NCI-H524 treated with DMSO at 0.1 percent for 48 hours (cell line): ENCODE data around the gene ARHGAP10.

Experiments used
- DNase-seq: peaks from one replicate; lab custom pipeline; 2025; lab: John Stamatoyannopoulos, UW

Gene ARHGAP10

GRCh38 chr4:147732518-147733235, 789 bp downstream of the ARHGAP10 start:
- no peak for DNase-seq

DNA sequence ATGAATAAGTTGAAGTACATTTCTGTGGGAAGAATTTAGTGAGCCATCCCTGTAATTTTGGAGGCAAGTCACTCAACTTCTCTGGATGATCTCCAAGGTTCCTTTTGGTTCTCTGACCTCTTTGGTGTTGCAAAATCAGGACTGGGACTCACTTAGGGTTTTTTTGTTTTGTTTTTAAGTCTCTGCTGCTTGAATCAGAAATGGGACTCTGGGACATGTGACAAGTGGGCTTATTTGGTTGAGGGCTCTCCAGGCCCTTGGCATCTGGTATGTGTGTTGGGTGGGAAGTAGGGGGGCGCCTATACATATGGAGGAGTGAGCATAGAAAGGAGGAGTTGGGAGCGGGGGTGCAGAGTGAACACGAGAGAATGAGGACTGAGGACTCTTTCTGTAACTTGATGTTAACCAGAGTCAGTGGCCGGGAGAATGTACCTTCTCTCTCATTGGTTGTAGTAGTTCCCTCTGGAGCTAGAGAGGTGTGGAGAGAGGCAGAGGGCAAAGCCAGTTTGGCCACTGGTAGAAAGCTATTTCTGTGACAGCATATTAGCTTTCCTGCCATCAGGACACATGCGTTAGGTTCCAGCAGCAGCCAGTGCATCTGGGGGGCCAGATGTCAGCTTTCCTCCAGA, 1.9 kb downstream of the ARHGAP10 start:
- peak; percentile 61 for DNase-seq

DNA sequence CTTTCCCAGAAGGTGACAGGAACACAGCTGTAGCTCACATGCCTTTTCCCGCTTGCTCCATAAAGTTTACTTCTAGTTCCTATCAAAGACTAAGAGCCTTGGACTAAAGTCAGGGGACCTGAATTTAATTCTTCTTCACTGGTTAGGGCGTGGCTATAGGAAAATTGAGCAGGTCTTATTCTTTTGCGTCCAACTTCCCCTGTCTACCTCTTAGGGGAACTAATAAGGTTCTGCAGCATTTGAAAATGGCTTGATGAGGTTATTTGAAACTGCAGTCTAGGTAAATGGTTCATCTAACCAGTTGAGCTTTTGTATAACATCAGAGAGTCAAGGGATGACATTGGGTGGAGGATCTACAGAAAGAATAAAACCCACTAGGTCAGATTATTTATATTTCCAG, 2.6 kb downstream of the ARHGAP10 start:
- DNase-seq = no peak

- no peak for DNase-seq
These were observed 3.8 kb downstream of the ARHGAP10 start for GRCh38 chr4:147735413-147736301.

GRCh38 chr4:147736458-147736857, 4.6 kb downstream of the ARHGAP10 start:
- DNase-seq = no peak

GRCh38 chr4:147737623-147738022, 5.7 kb downstream of the ARHGAP10 start:
- DNase-seq = no peak

- no peak for DNase-seq
These were observed 7.4 kb downstream of the ARHGAP10 start for GRCh38 chr4:147739239-147739823.

DNA sequence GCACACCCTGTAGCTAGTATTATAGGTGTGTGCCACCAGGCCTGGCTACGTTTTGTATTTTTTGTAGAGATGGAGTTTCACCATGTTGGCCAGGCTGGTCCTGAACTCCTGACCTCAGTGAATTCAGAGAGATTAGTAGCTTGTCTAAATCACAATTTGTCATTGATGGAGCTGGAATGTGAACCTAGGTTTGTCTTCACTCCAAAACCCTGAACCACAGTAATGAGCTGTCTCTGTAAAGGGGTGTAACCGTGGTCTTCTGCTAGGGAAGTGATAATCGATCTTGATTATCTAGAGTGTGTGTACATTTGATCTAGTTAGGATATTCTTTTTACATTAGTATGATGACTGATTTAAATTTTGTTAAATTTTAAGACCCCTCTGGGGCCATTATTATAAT, 8.3 kb downstream of the ARHGAP10 start:
- no peak for DNase-seq

DNA sequence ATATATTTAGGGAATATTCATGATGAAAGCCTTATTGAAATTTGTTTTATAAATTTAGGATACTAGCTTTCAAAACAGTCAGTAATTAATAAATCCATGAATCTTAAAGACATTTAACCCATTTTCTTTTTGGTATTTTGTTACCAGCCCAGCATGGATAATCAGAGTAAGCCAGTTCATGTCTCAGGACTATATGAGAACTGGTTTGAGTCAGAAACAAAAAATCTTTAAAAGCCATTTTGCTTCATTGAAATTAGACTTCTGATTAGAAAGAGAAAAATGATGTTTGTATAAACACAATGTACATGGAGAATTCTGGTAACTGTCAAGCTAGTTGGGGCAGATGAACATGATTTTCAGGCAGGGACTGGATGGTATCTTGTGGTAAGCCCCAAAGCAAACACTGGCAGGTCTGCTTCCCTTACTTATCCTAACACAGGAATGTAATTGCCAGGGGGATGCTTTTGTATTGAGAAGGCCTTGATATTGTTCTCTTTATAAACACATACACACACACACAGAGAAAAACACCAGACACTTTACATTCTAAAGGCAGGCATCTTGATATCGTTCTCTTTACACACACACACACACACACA, 9.4 kb downstream of the ARHGAP10 start:
- no peak for DNase-seq

DNA sequence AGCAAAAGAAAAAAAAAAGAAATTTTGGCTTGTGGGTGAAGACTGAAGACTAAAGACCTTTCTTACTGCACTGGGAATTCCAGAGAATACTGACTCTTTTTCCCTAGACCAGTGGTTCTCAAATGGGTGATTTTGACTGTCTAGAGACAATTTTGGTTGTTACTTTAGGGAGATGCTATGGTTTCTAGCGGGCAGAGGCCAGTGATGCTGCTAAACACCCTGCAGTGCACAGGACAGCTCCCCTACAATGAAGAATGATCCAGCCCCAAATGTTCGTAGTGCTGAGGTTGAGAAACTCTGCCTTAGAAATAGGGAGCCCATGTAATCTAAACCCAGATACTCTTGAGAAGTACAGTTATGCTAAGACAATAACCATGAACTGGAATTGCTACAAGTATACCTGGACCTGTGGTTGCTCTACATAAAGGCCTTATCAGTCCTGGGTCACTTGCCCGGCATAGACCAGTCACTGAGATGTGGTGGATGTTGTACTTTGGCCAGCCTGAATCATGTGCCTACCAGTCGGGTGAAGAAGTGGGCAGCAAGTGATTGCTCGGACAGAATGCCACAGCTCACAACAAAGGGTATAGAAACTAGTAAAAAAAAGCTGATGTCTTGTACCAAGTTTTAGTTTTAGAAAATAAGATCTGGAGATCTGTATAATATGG, 16.0 kb downstream of the ARHGAP10 start:
- no peak for DNase-seq

DNA sequence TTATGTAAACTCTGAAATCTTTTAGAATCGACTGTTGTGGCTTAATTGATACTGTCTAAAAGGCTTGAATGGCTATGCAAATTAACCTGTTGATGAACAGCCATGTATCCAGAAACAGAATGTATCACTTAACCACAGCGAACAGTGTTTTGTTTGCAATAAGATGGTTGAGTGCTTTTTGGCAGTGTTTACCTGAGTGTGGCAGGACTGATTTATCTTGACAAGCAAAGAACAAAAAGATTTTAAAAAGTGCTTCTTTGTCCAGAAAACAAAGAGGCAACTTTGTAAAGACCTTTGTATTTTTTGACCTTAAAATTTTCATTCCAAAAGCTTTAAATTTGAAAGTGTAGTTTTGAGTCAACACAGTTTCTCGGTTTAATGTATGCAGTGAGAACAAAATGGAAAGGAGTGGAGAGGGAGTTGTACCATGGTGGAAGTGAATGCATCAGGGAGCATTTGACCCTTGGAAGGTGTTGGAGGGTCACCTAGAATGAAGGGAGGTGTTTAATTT, 18.0 kb downstream of the ARHGAP10 start:
- no peak for DNase-seq

GRCh38 chr4:147753047-147753446, 21.2 kb downstream of the ARHGAP10 start:
- no peak for DNase-seq

- DNase-seq = no peak
These were observed 22.2 kb downstream of the ARHGAP10 start for GRCh38 chr4:147754037-147754445.

DNA sequence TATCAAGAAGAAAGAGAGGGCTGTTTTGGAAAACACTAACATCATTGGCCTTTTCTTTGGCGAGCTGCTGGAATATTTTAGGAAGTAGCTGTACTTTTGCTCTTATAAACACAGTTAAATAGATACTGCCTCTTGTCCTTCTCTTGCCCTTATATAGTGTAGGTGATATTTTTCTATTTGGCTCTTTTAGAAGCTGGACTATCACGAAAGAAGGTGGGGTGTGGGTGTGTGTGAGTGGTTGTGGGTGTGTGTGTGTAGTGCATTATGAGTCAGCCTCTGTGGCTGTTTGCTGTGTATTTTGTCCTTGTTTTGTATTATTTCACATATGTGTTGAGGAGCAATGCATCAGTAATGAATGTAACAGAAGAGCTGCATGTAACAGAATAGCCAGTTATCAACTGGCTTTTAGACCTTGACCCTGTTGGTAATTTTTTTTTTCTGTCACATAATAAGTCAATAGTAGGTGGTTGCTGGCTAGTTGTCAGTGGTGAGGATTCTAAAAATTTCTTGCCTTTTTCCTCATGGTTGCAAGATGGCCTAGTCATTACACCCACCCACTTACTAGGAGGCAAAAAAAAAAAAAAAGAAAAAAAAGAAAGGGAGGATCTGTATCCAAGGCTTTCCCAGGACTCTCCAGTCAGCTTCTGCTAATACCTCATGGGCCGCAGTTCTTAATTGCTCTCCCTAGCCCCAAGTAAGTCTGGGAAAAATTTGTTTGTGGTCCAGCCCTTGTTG, 23.8 kb downstream of the ARHGAP10 start:
- DNase-seq = no peak

DNA sequence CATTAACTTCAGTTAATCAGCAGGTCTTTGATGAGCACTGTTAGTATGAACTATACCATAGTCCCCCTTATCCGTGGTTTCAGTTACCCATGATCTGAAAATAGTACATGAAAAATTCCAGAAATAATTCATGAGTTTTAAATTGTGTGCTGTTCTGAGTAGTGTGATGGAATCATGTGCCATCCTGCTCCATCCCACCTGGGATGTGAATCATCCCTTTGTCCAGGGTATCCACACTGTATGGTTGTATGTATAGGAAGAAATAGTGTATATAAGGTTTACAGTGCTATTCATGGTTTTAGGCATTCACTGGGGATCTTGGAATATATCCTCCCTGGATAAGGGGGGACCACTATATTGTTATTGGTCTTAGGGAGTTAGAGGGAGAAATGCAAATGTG, 24.5 kb downstream of the ARHGAP10 start:
- no peak for DNase-seq

DNA sequence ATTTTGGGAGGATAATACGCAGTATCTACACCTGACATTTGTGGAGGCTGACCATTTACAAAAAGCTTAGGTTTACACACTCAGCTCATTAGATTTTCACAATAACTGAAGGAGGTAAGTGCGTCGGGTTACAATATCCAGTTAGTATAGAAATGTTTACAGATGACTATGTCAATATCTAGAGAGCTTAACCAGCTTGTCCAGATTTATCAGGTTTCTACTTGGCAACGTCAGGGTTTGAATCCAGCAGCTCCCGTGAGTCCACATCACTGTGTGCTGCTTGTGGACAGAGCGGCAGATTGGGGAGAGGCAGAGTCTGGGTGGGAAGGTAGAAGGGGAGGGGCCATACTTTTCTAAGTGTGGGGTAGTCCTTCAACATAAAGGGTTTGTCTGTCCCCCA, 28.3 kb downstream of the ARHGAP10 start:
- DNase-seq = no peak

GRCh38 chr4:147760695-147761094, 28.8 kb downstream of the ARHGAP10 start:
- DNase-seq = no peak

- no peak for DNase-seq
These were observed 29.5 kb downstream of the ARHGAP10 start for GRCh38 chr4:147761218-147761883.

GRCh38 chr4:147764337-147764736, 32.4 kb downstream of the ARHGAP10 start:
- no peak for DNase-seq

DNA sequence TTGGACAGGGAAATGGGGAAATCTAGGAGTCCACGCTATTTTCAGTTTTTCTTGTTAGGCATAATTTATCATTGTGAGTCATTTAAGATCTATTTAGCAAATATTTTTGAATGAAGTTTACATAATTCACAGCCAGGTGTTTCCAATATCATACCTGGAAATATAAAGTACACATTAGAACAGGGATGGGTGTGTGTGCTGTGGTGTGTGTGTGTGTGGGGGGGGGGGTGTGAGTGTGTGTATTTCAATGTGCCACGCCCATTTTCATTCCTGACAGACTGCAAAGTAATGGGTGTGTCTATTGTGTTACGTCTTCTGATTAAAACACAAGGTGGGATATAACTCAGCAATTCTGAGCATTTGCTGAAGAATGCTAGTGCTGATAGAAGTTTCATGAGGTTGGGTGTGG, 33.2 kb downstream of the ARHGAP10 start:
- DNase-seq = no peak
